Stomach smooth muscle (tissue), 2 donors: ENCODE measurements around the gene ST6GAL1.
"Not testable (repeated sequence)": the region's sequence is repeated elsewhere in the genome, so short reads cannot be mapped to it uniquely, and the experiment has no call there.

ENCODE experiments used
- H3K27ac ChIP-seq: one replicate; pipeline ENCODE4 v1.7.0; 2013; ENCODE audit warnings: mild to moderate bottlenecking, low read length, inconsistent platforms
- H3K27me3 ChIP-seq, 2 donors: one replicate each; pipeline ENCODE4 v1.7.0; 2013; ENCODE audit warnings: low read length in 2 of 2; ENCODE audit not compliant: insufficient read depth in 2 of 2, control insufficient read depth in 1 of 2
- H3K36me3 ChIP-seq, 2 donors: one replicate each; pipeline ENCODE4 v1.7.0; 2013; ENCODE audit warnings: low read length in 2 of 2; ENCODE audit not compliant: control insufficient read depth in 2 of 2, insufficient read depth in 2 of 2
- H3K4me1 ChIP-seq: one replicate; pipeline ENCODE4 v1.7.0; 2013; ENCODE audit warnings: low read length; ENCODE audit not compliant: control insufficient read depth, insufficient read depth
- H3K4me3 ChIP-seq, 2 donors: one replicate each; pipeline ENCODE4 v1.7.0; 2013; ENCODE audit warnings: low read length in 2 of 2
- H3K9ac ChIP-seq, 2 donors: one replicate each; pipeline ENCODE4 v1.7.0; 2013; ENCODE audit warnings: low read length in 2 of 2, mild to moderate bottlenecking in 1 of 2
- H3K9me3 ChIP-seq, 2 donors: one replicate each; pipeline ENCODE4 v1.7.0; 2013; ENCODE audit warnings: low read length in 2 of 2; ENCODE audit not compliant: control insufficient read depth in 2 of 2
- donor health status: healthy.
- donor health status: Pancreatic carcinoma.

ST6GAL1 gene

DNA sequence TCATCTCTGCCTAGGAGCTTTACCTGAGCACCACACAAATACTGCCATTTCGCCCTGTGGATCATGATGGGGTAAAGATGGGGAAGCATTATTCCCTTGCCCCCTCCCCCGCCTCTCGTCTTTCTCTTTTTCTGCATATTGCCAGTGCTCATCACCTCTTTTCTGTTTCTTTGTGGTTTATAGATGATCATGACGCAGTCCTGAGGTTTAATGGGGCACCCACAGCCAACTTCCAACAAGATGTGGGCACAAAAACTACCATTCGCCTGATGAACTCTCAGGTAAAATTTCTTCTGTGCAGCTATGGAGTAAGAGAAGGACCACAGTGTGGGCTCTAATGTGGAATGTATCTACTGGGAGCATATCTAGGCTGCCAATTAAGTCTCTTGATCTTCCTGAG lies 120.7 kb downstream of the ST6GAL1 start:
- Histone ChIP-seq H3K9ac (no peak overlapping the region), H3K9me3 (peaks cover 0 to 2% of the 10 kb centered on the region in 2 donors), H3K4me3 (no peak overlapping the region), H3K27ac (no peak overlapping the region), H3K36me3 (no peaks in the 10 kb centered on the region), H3K4me1 (no peaks in the 10 kb centered on the region), H3K27me3 (no peaks in the 10 kb centered on the region)

DNA sequence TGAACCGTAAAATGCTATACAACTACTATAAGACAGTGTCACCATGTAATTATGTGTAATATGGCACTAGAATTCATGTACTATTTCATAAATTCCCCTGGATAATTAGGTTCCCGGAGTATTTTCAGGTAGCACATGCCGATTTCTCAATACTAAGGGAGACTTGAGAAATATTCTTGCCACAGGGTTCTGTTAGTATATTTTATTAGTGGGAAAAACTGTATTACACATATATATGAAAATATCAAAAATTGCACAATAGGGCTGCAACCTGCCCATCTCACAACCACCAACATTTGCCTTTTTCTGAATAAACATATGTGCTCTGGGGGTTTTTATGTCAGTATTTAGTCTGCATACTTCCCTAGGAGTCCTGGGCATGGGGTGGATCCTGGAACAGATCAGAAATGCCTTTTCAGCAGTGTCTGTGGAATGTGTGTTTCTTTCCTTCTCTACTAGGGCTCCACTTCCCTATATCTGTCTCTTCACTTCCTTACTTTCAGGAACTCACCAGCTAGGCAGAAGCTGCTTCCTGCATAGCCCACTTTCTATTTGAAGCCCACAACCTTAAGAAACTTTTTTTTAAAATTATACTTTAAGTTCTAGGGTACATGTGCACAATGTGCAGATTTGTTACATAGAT lies 121.5 kb downstream of the ST6GAL1 start:
- H3K9ac ChIP-seq = no peak overlapping the region
- no peaks in the 10 kb centered on the region for H3K36me3 ChIP-seq
- H3K9me3 ChIP-seq = peaks cover 0 to 2% of the 10 kb centered on the region in 2 donors
- H3K27me3 ChIP-seq = no peaks in the 10 kb centered on the region
- no peak overlapping the region for H3K4me3 ChIP-seq
- H3K4me1 ChIP-seq = no peaks in the 10 kb centered on the region
- no peak overlapping the region for H3K27ac ChIP-seq

DNA sequence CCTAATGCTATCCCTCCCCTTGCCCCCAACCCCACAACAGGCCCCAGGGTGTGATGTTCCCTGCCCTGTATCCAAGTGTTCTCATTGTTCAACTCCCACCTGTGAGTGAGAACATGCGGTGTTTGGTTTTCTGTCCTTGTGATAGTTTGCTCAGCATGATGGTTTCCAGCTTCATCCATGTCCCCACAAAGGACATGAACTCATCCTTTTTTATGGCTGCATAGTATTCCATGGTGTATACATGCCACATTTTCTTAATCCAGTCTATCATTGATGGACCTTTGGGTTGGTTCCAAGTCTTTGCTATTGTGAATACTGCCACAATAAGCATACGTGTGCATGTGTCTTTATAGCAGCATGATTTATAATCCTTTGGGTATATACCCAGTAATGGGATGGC lies 122.1 kb downstream of the ST6GAL1 start:
- H3K36me3 ChIP-seq, H3K9me3 ChIP-seq, H3K27me3 ChIP-seq, H3K4me3 ChIP-seq, H3K27ac ChIP-seq, H3K9ac ChIP-seq, H3K4me1 ChIP-seq: not testable (repeated sequence)

DNA sequence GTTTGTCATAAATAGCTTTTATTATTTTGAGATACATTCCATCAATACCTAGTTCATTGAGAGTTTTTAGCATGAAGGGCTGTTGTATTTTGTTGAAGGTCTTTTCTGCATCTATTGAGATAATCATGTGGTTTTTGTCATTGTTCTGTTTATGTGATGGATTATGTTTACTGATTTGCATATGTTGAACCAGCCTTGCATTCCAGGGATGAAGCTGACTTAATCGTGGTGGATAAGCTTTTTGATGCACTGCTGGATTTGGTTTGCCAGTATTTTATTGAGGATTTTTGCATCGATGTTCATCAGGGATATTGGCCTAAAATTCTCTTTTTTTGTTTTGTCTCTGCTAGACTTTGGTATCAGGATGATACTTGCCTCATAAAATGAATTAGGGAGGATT lies 124.1 kb downstream of the ST6GAL1 start:
- H3K36me3 ChIP-seq, H3K4me1 ChIP-seq, H3K27ac ChIP-seq, H3K9ac ChIP-seq, H3K4me3 ChIP-seq, H3K9me3 ChIP-seq, H3K27me3 ChIP-seq: not testable (repeated sequence)

DNA sequence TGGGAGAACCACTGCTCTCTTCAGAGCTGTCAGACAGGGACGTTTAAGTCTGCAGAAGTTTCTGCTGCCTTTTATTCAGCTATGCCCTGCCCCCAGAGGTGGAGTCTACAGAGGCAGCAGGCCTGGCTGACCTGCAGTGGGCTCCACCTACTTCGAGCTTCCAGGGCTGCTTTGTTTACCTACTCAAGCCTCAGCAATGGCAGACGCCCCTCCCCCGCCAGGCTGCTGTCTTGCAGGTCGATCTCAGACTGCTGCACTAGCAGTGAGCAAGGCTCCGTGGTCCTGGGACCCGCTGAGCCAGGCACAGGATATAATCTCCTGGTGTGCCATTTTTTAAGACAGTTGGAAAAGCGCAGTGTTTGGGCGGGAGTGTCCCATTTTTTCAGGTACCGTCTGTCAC lies 127.5 kb downstream of the ST6GAL1 start:
- H3K27ac ChIP-seq, H3K4me3 ChIP-seq, H3K9me3 ChIP-seq, H3K27me3 ChIP-seq, H3K4me1 ChIP-seq, H3K9ac ChIP-seq, H3K36me3 ChIP-seq: not testable (repeated sequence)

DNA sequence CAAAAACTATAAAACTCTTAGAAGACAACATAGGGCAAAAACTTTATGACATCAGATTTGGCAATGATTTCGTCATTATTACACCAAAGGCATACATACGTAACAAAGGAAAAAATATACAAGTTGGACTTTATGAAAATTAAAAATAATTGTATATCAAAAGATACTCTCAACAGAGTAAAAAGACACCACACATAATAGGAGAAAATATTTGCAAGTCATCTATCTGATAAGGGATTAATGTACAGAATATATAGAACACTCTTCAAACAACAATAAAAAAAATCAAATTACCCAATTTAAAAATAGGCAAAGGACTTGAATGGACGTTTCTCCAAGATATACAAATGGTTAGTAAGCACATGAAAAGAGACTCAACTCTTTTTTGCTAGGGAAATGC lies 131.4 kb downstream of the ST6GAL1 start:
- H3K9me3 ChIP-seq = no peaks in the 10 kb centered on the region
- peaks cover 5% of the 10 kb centered on the region for H3K4me1 ChIP-seq
- H3K9ac ChIP-seq = no peak overlapping the region
- no peaks in the 10 kb centered on the region for H3K36me3 ChIP-seq
- H3K27ac ChIP-seq = no peak overlapping the region
- no peak overlapping the region for H3K4me3 ChIP-seq
- H3K27me3 ChIP-seq = no peaks in the 10 kb centered on the region

DNA sequence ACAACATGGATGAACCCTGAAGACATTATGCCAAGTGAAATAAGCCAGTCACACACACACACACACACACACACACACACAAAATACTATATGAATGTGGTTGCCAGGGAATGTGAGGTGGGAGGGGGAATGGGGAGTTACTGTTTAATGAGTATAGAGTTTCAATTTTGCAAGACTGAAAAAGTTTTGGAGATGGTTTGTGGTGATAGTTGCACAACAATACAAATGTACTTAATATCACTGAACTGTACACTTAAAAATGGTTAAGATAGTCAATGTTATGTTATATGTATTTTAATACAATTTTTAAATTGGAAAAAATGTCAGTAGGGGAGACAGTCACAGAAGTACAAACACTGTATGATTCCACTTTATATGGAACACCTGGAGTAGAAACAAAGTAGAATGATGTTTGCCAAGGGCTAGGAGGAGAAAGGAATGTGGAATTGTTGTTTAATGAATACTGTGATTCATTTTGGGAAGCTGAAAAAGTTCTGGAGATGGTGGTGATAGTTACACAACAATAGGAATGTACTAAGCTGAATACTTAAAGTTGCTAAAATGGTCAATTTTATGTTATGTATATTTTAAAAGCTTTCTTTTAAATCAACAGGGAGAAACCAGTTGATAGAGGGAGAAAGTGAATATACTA lies 132.3 kb downstream of the ST6GAL1 start:
- Histone ChIP-seq H3K36me3 (no peaks in the 10 kb centered on the region), H3K4me1 (peaks cover 6% of the 10 kb centered on the region), H3K4me3 (no peak overlapping the region), H3K9me3 (no peaks in the 10 kb centered on the region), H3K9ac (no peak overlapping the region), H3K27me3 (no peaks in the 10 kb centered on the region), H3K27ac (no peak overlapping the region)

DNA sequence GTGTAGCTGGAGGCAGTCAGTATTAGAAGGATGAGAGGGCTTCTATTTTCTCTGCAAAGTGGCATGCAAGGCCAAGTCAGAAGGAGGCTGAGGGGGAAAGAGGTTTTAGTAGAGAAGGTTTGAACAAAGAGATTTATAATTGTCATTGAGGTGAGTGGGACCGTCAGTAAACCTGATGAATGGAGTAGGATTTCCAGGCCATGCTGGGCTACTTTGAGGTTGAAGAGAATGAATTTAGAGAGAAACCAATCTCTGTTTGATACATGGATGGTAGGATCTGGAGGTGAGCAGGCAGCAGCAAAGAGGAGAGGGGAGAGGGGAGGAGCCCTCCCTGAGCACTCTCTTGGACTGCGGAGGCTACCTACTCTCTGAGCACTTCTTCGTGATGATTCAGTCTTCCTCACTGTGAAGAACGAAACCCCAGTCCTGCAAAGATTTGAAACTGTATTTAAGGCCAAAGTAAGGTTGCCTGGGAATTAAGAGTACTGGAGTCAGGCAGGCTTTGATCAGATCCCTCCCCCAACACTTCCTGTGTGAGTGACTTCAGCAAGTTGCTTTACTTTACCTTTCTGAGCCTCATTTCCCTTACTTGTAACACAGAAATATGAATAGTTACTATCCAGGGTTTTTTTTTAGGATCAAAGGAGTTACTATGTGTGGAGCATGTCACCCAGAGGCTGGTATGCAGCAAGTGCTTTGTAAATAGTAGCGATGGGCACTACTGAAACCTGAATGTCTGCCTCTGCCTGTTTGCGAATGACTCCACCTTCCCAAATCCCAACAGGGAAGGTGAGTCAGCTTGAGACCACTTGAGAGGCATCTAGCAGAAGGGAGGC lies 133.2 kb downstream of the ST6GAL1 start:
- Histone ChIP-seq H3K9me3 (no peaks in the 10 kb centered on the region), H3K27ac (no peak overlapping the region), H3K4me1 (peaks cover 6% of the 10 kb centered on the region), H3K9ac (no peak overlapping the region), H3K4me3 (no peak overlapping the region), H3K27me3 (no peaks in the 10 kb centered on the region), H3K36me3 (no peaks in the 10 kb centered on the region)

DNA sequence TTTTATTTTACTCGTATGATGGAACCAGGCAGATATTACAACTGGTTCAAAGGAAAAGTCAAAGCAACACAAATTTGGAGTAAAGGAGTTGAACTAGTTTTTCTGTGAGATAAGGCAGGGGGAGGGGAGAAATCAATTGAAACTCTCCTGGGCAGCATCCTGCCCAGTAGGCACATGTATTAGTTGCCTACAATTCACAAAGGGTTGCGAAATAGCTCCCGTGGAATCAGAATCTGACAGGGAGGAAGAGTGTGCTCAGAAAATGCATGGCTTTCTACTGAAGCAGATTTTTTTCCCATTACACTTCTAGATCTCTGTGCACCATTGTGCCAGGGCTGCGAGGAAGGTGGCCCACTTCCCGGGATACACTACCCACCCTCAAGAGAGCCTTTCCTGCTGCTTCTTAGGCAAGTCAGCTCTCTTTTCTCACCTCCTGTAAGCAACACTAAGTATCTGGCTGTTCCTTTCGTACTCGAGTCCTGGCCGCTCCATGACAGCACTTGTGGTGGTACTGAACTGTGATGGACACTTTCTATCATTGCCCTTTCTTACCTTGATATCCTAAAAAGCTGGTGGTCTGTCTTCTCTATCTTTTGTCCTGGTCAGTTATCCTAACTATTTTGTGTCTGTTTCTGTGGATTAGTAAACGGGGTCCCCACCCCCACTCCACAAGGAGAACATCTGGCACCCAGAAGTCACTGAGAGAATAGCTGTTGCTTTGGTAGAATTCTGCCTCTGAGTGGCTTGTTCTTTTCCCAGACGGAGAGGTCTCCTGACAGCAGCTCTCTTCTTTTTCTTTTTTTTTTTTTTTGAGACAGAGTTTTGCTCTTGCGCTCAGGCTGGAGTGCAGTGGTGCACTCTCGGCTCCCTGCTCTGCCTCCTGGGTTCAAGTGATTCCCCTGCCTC lies 134.1 kb downstream of the ST6GAL1 start:
- Histone ChIP-seq H3K4me1 (peaks cover 6% of the 10 kb centered on the region), H3K4me3 (no peak overlapping the region), H3K9me3 (no peaks in the 10 kb centered on the region), H3K36me3 (no peaks in the 10 kb centered on the region), H3K27ac (no peak overlapping the region), H3K27me3 (no peaks in the 10 kb centered on the region), H3K9ac (no peak overlapping the region)

DNA sequence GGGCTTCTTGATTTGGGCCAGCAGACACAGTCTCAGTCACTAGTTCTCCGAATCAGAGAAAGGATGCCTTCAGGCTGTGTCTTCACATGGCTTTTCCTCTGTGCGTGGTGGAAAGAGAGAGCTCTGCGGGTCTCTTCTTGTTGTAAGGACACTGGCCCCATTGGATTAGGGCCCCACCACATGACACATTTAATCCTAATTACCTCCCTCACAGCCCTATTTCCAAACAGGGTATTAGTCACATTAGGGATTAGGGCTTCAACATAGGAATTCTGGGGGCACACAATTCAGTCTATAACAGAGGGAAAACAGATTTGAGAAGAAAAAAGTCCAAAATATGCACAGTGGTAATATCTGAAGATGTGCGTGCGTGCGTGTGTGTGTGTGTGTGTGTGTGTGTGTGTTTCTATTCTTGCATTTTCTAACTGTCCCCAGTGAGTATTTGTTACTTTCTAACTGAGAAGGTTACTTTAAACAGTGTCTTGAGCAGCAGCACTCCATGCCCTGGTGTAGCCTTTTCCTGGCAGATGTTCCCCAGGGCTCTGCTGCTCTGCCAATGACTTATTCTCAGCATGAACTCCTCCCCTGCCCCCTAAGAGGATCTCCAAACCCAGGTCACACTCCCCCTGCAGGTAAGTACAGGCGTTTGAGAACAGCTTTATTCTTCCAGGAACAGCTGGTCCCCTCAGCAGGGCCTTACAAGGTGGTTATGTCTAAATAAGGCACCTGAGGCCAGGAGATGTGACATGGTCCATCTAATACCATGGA lies 136.1 kb downstream of the ST6GAL1 start:
- no peaks in the 10 kb centered on the region for H3K36me3 ChIP-seq
- H3K9ac ChIP-seq = no peak overlapping the region
- no peak overlapping the region for H3K4me3 ChIP-seq
- H3K4me1 ChIP-seq = peaks cover 6% of the 10 kb centered on the region
- no peaks in the 10 kb centered on the region for H3K9me3 ChIP-seq
- H3K27ac ChIP-seq = no peak overlapping the region
- H3K27me3 ChIP-seq = no peaks in the 10 kb centered on the region
